Measurements from ENCODE around the gene CENPK.

The CENPK gene

DNA sequence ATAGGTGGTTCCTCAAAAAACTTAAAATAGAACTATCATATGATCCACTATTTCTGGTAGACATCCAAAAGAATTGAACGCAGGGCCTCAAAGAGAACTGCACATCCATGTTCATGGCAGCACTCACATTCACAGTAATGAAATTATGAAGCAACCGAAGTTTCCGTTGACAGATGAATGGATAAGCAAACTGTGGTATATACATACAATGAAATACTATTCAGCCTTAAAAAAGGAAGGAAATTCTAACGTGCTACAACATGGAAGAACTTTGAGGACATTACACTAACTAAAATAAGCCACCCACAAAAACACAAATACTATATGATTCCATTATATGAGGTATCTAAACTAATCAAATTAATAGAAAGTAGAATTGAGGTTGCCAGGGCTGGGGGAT is 18.5 kb downstream of the CENPK start:
- H3K4me3 ChIP-seq (ENCODE audit: low read depth, low read length) = no peak overlapping the region
- no peak overlapping the region for H3K4me2 ChIP-seq (ENCODE audit: low read length)
- no peaks in the 10 kb centered on the region for H3K79me2 ChIP-seq
- H3K36me3 ChIP-seq (ENCODE audit: control insufficient read depth, insufficient read depth, low read length) = no peaks in the 10 kb centered on the region
- H2AFZ ChIP-seq = no peak overlapping the region
- no peak overlapping the region for H3K27ac ChIP-seq
- TF ChIP-seq, protein P1, sequence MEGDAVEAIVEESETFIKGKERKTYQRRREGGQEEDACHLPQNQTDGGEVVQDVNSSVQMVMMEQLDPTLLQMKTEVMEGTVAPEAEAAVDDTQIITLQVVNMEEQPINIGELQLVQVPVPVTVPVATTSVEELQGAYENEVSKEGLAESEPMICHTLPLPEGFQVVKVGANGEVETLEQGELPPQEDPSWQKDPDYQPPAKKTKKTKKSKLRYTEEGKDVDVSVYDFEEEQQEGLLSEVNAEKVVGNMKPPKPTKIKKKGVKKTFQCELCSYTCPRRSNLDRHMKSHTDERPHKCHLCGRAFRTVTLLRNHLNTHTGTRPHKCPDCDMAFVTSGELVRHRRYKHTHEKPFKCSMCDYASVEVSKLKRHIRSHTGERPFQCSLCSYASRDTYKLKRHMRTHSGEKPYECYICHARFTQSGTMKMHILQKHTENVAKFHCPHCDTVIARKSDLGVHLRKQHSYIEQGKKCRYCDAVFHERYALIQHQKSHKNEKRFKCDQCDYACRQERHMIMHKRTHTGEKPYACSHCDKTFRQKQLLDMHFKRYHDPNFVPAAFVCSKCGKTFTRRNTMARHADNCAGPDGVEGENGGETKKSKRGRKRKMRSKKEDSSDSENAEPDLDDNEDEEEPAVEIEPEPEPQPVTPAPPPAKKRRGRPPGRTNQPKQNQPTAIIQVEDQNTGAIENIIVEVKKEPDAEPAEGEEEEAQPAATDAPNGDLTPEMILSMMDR (IDR thresholded peaks at IDR 0.05) = no peak
- H3K4me1 ChIP-seq = no peaks in the 10 kb centered on the region
- H3K9me3 ChIP-seq (ENCODE audit: control insufficient read depth, low read length) = no peaks in the 10 kb centered on the region
- no peaks in the 10 kb centered on the region for H3K27me3 ChIP-seq (ENCODE audit: control insufficient read depth, insufficient read depth, low read length)
- H3K9ac ChIP-seq = no peak overlapping the region

DNA sequence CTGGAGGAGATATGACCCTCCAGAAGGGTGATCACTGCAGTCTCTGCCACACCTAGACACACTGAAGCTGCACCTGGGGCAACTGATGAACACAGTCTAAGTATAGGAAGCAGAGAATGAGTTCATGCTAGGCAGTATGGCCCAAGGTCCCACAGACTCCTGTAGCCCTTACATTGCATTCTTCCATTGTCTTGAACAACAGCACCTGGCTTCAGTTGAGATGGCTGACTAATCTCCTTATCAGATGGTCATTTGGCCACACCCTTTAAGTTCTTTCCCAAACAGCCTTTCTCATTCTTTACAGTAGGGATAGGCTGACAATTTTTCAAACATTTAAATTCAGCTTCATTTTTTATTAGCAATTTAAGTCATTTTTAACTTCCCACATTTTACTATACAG is 23.1 kb downstream of the CENPK start:
- TF ChIP-seq, protein P1 (IDR thresholded peaks at IDR 0.05) = no peak
- H3K9me3 ChIP-seq (ENCODE audit: control insufficient read depth, low read length) = no peaks in the 10 kb centered on the region
- H3K36me3 ChIP-seq (ENCODE audit: control insufficient read depth, insufficient read depth, low read length) = no peaks in the 10 kb centered on the region
- no peaks in the 10 kb centered on the region for H3K4me1 ChIP-seq
- no peak overlapping the region for H3K9ac ChIP-seq
- H2AFZ ChIP-seq = no peak overlapping the region
- no peak overlapping the region for H3K4me2 ChIP-seq (ENCODE audit: low read length)
- H3K4me3 ChIP-seq (ENCODE audit: low read depth, low read length) = no peak overlapping the region
- no peak overlapping the region for H3K27ac ChIP-seq
- H3K27me3 ChIP-seq (ENCODE audit: control insufficient read depth, insufficient read depth, low read length) = no peaks in the 10 kb centered on the region
- H3K79me2 ChIP-seq = no peaks in the 10 kb centered on the region

DNA sequence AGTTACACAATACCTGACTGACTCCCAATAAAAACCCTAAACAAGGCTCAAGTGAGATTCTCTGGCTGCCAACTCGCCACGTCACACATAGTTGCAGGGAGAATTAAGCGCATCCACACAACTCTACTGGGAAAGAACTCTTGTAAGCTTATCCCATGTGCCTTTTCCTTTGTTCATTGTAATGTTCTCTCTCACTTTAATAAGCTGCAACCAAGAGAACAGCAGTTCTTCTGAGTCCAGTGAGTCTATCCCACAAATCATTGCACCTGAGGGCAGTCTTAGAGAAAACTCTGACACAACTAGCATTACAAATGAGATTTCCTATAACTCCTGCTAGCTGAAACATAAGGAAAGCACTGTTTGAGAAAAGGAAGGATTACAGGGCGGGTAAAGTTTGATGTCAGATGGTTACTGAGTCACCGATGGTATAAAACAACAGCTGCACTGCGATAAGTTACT is 27.4 kb downstream of the CENPK start:
- no peaks in the 10 kb centered on the region for H3K27me3 ChIP-seq (ENCODE audit: control insufficient read depth, insufficient read depth, low read length)
- no peaks in the 10 kb centered on the region for H3K36me3 ChIP-seq (ENCODE audit: control insufficient read depth, insufficient read depth, low read length)
- no peak overlapping the region for H3K27ac ChIP-seq
- no peak overlapping the region for H3K4me3 ChIP-seq (ENCODE audit: low read depth, low read length)
- no peak overlapping the region for H3K4me2 ChIP-seq (ENCODE audit: low read length)
- TF ChIP-seq, protein P1 (IDR thresholded peaks at IDR 0.05) = no peak
- no peak overlapping the region for H2AFZ ChIP-seq
- H3K79me2 ChIP-seq = no peaks in the 10 kb centered on the region
- no peaks in the 10 kb centered on the region for H3K4me1 ChIP-seq
- H3K9ac ChIP-seq = no peak overlapping the region
- H3K9me3 ChIP-seq (ENCODE audit: control insufficient read depth, low read length) = no peaks in the 10 kb centered on the region

DNA sequence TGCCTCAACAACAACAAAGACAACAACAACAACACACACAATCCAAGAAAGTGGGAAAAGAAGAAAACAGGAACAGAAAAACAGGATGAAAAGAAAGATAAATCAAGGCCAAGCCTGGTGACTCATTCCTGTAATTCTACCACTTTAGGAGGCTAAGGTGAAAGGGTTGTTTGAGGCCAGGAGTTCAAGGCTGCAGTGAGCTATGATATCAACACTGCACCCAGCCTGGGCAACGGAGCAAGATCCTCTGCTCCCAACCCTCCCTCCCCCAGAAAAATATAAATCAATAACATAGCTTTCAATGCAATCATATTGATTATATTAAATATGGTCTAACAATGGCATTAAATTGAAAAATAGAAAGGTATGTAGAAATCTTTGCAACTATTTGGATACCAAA is 32.1 kb downstream of the CENPK start:
- Histone ChIP-seq H3K4me2 (ENCODE audit: low read length) (no peak overlapping the region), H3K4me3 (ENCODE audit: low read depth, low read length) (no peak overlapping the region), H2AFZ (no peak overlapping the region), H3K9ac (no peak overlapping the region), H3K27ac (no peak overlapping the region), H3K79me2 (no peaks in the 10 kb centered on the region), H3K27me3 (ENCODE audit: control insufficient read depth, insufficient read depth, low read length) (no peaks in the 10 kb centered on the region), H3K36me3 (ENCODE audit: control insufficient read depth, insufficient read depth, low read length) (no peaks in the 10 kb centered on the region), H3K4me1 (no peaks in the 10 kb centered on the region), H3K9me3 (ENCODE audit: control insufficient read depth, low read length) (no peaks in the 10 kb centered on the region)
- TF ChIP-seq, protein P1 (IDR thresholded peaks at IDR 0.05) = no peak

DNA sequence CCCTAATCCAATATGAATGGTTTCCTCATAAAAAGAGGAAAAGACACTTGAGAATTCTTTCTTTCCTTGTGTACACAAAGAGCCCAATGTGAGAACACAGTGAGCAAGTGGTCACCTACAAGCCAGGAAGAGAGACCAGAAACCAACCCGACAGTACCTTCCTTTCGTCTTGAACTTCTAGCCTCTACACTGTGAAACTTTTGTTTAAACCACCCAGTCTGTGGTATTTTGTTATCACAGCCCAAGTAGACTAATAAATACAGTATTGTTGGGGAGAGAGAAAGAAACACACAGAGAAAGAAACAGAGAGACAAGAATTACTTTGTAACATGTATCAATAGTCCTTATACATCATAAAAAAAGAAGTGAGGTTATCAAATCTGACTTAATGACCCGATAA is 37.2 kb downstream of the CENPK start:
- Histone ChIP-seq H3K9ac (no peak overlapping the region), H3K4me3 (ENCODE audit: low read depth, low read length) (no peak overlapping the region), H3K27ac (no peak overlapping the region), H3K9me3 (ENCODE audit: control insufficient read depth, low read length) (no peaks in the 10 kb centered on the region), H3K79me2 (no peaks in the 10 kb centered on the region), H3K4me2 (ENCODE audit: low read length) (no peak overlapping the region), H3K36me3 (ENCODE audit: control insufficient read depth, insufficient read depth, low read length) (no peaks in the 10 kb centered on the region), H3K4me1 (no peaks in the 10 kb centered on the region), H2AFZ (no peak overlapping the region), H3K27me3 (ENCODE audit: control insufficient read depth, insufficient read depth, low read length) (no peaks in the 10 kb centered on the region)
- TF ChIP-seq, protein P1 (IDR thresholded peaks at IDR 0.05) = no peak

Data from parathyroid adenoma (tissue), 2 donors.